Heart left ventricle (tissue), 16 donors: ENCODE measurements around the gene PLCB4. TPM values are rescaled to one million over a fixed set of nuclear protein-coding genes. Genes with fewer than 3 reads are reported as not detected.

Experiments used
- ATAC-seq, 4 donors: fragments of 200-7000 bp; cut with Tn5 transposase; one replicate each; pipeline ENCODE4 v1.9.1; 2020 to 2022; ENCODE audit warnings: moderate library complexity in 4 of 4, mild to moderate bottlenecking in 3 of 4, moderate number of reproducible peaks in 1 of 4
- DNase-seq, 5 donors: peaks; one replicate each; pipeline ENCODE4 v3.0.0-alpha.2; 2020
- H3K27ac ChIP-seq, 12 donors: fragments of 200-600 bp; sonication (generic) in 4 of 12; one replicate each; pipeline versions ENCODE4 v1.5.0 to v1.8.0; 2016 to 2022; ENCODE audit warnings: mild to moderate bottlenecking in 2 of 12
- H3K27me3 ChIP-seq, 9 donors: fragments of 200-600 bp; sonication (generic) in 2 of 9; one replicate each; pipeline versions ENCODE4 v1.5.1 to v1.8.0; 2016 to 2022; ENCODE audit warnings: mild to moderate bottlenecking in 3 of 9
- H3K36me3 ChIP-seq, 9 donors: fragments of 200-600 bp; sonication (generic) in 2 of 9; one replicate each; pipeline versions ENCODE4 v1.5.0 to v1.8.0; 2018 to 2022; ENCODE audit warnings: mild to moderate bottlenecking in 2 of 9
- H3K4me1 ChIP-seq, 12 donors: fragments of 200-600 bp; sonication (generic) in 4 of 12; one replicate each; pipeline versions ENCODE4 v1.5.0 to v1.8.0; 2016 to 2022; ENCODE audit warnings: mild to moderate bottlenecking in 3 of 12
- H3K4me3 ChIP-seq, 12 donors: fragments of 200-600 bp; sonication (generic) in 4 of 12; one replicate each; pipeline versions ENCODE4 v1.5.0 to v1.8.0; 2017 to 2022; ENCODE audit warnings: mild to moderate bottlenecking in 9 of 12, moderate library complexity in 4 of 12
- H3K9me3 ChIP-seq, 12 donors: fragments of 200-600 bp; sonication (generic) in 4 of 12; one replicate each; pipeline versions ENCODE4 v1.5.0 to v1.8.0; 2016 to 2022; ENCODE audit warnings: mild to moderate bottlenecking in 1 of 12
- POLR2A ChIP-seq, 2 donors: fragments of 450-650 bp; IDR thresholded peaks; one replicate each; pipeline ENCODE4 v1.6.1; 2017; ENCODE audit warnings: antibody characterized with exemption in 2 of 2, mild to moderate bottlenecking in 2 of 2, moderate library complexity in 2 of 2
- WGBS, 4 donors: extraction: QIAGEN DNeasy Blood & Tissue Kit in 2 of 4; methylation state at CpG; one replicate each; pipeline versions ENCODE4 v1.1.5 to v1.1.7; 2013 to 2018; 5-methylcytosine and 5-hydroxymethylcytosine counted together
- intact Hi-C, 10 donors: fragments of 100-400 bp; cut with DNase I; formaldehyde crosslinking; loops; one replicate each; pipeline versions ENCODE4 v1.11.1 to v1.14.2; 2022
- polyA plus RNA-seq, 2 donors: library from polyadenylated mRNA; stranded (reverse); fragments of 200-250 nt; gene quantifications; one replicate each; pipeline ENCODE4 v1.2.3, GENCODE V29; 2013
- total RNA-seq, 9 donors: library from RNA; depleted of rRNA in 2 of 9; stranded (reverse); fragments of >200 nt in 2 of 9; fragmentation: NEBNext Ultra II Directional in 3 of 9; extraction: Animal tissue kit (Norgen Biotek cat#: 25700) in 3 of 9; gene quantifications; one replicate each; pipeline versions ENCODE4 v1.1.0 to v1.2.4, GENCODE V29; 2016 to 2023
- TF ChIP-seq, protein P1 (sequence below), 12 donors: fragments of 200-600 bp; sonication (generic) in 4 of 12; IDR thresholded peaks; one replicate each; pipeline versions ENCODE4 v1.5.0 to v1.8.0; 2018 to 2022; ENCODE audit warnings: antibody characterized with exemption in 12 of 12, mild to moderate bottlenecking in 5 of 12
- donor health status: ischemic (EF 13 %, LVEDD 7.1; RV severe dilation, severe dysfunction).
- donor health status: healthy with polysubstance abuse.
- donor health status: DM: no; HTN: yes; CAD: no.
- donor health status: DM: no; HTN: no; CAD: no.
- donor health status: ischemic (EF 25% LVEDD 6.9; RV normal size, moderate dysfunction).
- donor health status: ischemic (EF 25% LVEDD 5.7; RV mildly dilated, moderate dysfunction).
- donor health status: healthy.
- donor health status: DM: yes; HTN: yes; CAD: no.
- donor health status: ischemic (EF 35%, LVEDD 5.7; RV mildly dilated, moderate dysfunction).
- donor health status: nonischemic (EF 11% LVEDD 7.7; RV severe dilation, severe dysfunction).
- donor health status: DM: yes; HTN: yes; CAD: no.
- donor health status: PGD.
- donor health status: ischemic (EF 29% LVEDD 5.4; RV normal size, mild dysfunction).
- donor health status: nonischemic (EF 23%, LVEDD 6.1; RV moderate dilation, normal function).

PLCB4 gene
- total and polyA plus RNA-seq, 11 donors: 8.4 to 31.8 (median 18.5) TPM

GRCh38 chr20:9424551-9424950 lies 355.7 kb downstream of the PLCB4 start:
- no peak for TF ChIP-seq POLR2A (IDR thresholded peaks at IDR 0.05)
- TF ChIP-seq, protein P1, sequence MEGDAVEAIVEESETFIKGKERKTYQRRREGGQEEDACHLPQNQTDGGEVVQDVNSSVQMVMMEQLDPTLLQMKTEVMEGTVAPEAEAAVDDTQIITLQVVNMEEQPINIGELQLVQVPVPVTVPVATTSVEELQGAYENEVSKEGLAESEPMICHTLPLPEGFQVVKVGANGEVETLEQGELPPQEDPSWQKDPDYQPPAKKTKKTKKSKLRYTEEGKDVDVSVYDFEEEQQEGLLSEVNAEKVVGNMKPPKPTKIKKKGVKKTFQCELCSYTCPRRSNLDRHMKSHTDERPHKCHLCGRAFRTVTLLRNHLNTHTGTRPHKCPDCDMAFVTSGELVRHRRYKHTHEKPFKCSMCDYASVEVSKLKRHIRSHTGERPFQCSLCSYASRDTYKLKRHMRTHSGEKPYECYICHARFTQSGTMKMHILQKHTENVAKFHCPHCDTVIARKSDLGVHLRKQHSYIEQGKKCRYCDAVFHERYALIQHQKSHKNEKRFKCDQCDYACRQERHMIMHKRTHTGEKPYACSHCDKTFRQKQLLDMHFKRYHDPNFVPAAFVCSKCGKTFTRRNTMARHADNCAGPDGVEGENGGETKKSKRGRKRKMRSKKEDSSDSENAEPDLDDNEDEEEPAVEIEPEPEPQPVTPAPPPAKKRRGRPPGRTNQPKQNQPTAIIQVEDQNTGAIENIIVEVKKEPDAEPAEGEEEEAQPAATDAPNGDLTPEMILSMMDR (IDR thresholded peaks at IDR 0.05): no peak
- WGBS, 4 donors: 87 to 92% (median 91%) methylated on average over 3 of the region's 3 CpGs
- H3K27ac ChIP-seq: no peak overlapping the region
- H3K4me3 ChIP-seq: no peak overlapping the region
- no peak for ATAC-seq
- DNase-seq: no peak
- H3K27me3 ChIP-seq: no peaks in the 10 kb centered on the region
- H3K36me3 ChIP-seq: peaks cover 0 to 93% (median 39%) of the 10 kb centered on the region in 9 donors
- no peaks in the 10 kb centered on the region for H3K9me3 ChIP-seq
- intact Hi-C loops: loop anchor here in 1 of 10 donors (5.0 kb wide), 1 partner anchor 168 kb away; no protein-coding TSS in a partner anchor
- H3K4me1 ChIP-seq: peaks cover 0 to 11% (median 4%) of the 10 kb centered on the region in 12 donors

GRCh38 chr20:9427430-9428291 lies 358.8 kb downstream of the PLCB4 start:
- peaks cover 0 to 71% (median 22%) of the 10 kb centered on the region in 9 donors for H3K36me3 ChIP-seq
- peak in 1 of 4 donors; percentile 64 for ATAC-seq
- no peak overlapping the region for H3K4me3 ChIP-seq
- intact Hi-C loops: no loop called here
- WGBS, 4 donors: 61 to 69% (median 64%) methylated on average over 9 of the region's 9 CpGs
- H3K27ac ChIP-seq: no peak overlapping the region
- peaks cover 0 to 11% (median 4%) of the 10 kb centered on the region in 12 donors for H3K4me1 ChIP-seq
- DNase-seq: no peak
- TF ChIP-seq, protein P1 (IDR thresholded peaks at IDR 0.05): no peak
- no peak for TF ChIP-seq POLR2A (IDR thresholded peaks at IDR 0.05)
- H3K27me3 ChIP-seq: no peaks in the 10 kb centered on the region
- no peaks in the 10 kb centered on the region for H3K9me3 ChIP-seq

DNA sequence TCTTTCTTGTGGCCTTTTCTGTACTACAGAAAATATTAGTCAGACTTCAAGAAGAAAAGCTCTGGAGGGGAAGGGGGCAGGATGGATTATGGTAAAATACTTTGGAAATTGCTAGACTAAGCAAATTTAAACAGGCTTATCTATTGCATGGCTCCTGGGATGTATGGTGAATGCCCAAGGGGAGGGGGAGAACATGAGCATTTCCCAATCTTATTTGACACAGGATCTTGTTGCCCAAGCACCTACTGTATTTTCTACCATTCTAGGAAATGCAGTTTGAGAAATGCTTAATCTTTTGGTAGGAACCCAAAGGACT lies 359.4 kb downstream of the PLCB4 start:
- Histone ChIP-seq H3K4me3 (no peak overlapping the region), H3K4me1 (peaks cover 0 to 11% (median 4%) of the 10 kb centered on the region in 12 donors), H3K9me3 (no peaks in the 10 kb centered on the region), H3K27me3 (no peaks in the 10 kb centered on the region), H3K36me3 (peaks cover 0 to 71% (median 25%) of the 10 kb centered on the region in 9 donors), H3K27ac (no peak overlapping the region)
- intact Hi-C loops: no loop called here
- ATAC-seq: no peak
- no peak for DNase-seq
- TF ChIP-seq, protein P1 (IDR thresholded peaks at IDR 0.05): no peak
- no peak for TF ChIP-seq POLR2A (IDR thresholded peaks at IDR 0.05)

DNA sequence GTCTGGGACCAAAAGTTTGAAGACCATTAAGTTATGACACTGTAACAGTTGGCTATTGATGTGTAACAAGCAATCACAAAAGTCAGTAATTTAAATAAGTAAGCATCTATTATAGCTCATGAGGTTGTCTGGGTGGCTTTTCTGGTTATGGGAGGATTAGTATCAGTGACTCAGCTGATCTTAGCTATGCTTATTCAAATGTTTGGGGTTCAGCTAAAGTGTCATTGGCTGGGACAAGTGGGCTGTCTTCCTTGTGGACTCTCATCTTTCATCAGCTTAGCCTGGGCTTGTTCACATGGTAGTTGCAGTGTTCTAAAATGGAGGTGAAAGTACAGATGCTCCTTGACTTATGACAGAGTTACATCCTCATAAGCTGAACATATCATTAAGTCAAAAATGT lies 370.9 kb downstream of the PLCB4 start:
- no peak for DNase-seq
- Histone ChIP-seq H3K27ac (no peak overlapping the region), H3K9me3 (peaks cover 0 to 11% (median 0%) of the 10 kb centered on the region in 12 donors), H3K36me3 (peaks cover 2 to 100% (median 77%) of the 10 kb centered on the region in 9 donors), H3K4me1 (no peaks in the 10 kb centered on the region), H3K27me3 (no peaks in the 10 kb centered on the region), H3K4me3 (no peak overlapping the region)
- intact Hi-C loops: loop anchor here in 1 of 10 donors (10.0 kb wide), 1 partner anchor 55 kb away; no protein-coding TSS in a partner anchor
- no peak for ATAC-seq
- TF ChIP-seq, protein P1 (IDR thresholded peaks at IDR 0.05): no peak
- no peak for TF ChIP-seq POLR2A (IDR thresholded peaks at IDR 0.05)
